IgD-negative memory B cell (primary cell): ENCODE measurements around the gene TTLL10. TPM values are rescaled to one million over a fixed set of nuclear protein-coding genes. Genes with fewer than 3 reads are reported as not detected.

Experiments used
- H3K27ac Mint-ChIP-seq, 3 donors: one replicate each; pipeline ENCODE4 v1.8.0; 2020 to 2022; ENCODE audit warnings: mild to moderate bottlenecking in 3 of 3, mixed read lengths in 3 of 3, moderate library complexity in 1 of 3
- H3K27me3 Mint-ChIP-seq: one replicate; pipeline ENCODE4 v1.8.0; 2021; ENCODE audit warnings: mixed read lengths
- H3K36me3 Mint-ChIP-seq: one replicate; pipeline ENCODE4 v1.8.0; 2020; ENCODE audit warnings: mild to moderate bottlenecking, mixed read lengths
- H3K4me1 Mint-ChIP-seq, 3 donors: one replicate each; pipeline ENCODE4 v1.8.0; 2020 to 2022; ENCODE audit warnings: mixed read lengths in 3 of 3, mild to moderate bottlenecking in 1 of 3
- H3K4me3 Mint-ChIP-seq, 4 donors: one replicate each; pipeline ENCODE4 v1.8.0; 2020 to 2022; ENCODE audit warnings: mild to moderate bottlenecking in 4 of 4, mixed read lengths in 4 of 4, moderate library complexity in 3 of 4
- H3K9me3 Mint-ChIP-seq, 3 donors: one replicate each; pipeline ENCODE4 v1.8.0; 2020 to 2021; ENCODE audit warnings: mixed read lengths in 3 of 3, mild to moderate bottlenecking in 1 of 3
- polyA plus RNA-seq: library from polyadenylated mRNA; unstranded; fragments of 300-500 nt; fragmentation: Illumina TruSeq; gene quantifications from one replicate; pipeline ENCODE4 v1.2.3, GENCODE V29; 2021

The TTLL10 gene
- polyA plus RNA-seq, 1 donor from 2014 or later = not detected

DNA sequence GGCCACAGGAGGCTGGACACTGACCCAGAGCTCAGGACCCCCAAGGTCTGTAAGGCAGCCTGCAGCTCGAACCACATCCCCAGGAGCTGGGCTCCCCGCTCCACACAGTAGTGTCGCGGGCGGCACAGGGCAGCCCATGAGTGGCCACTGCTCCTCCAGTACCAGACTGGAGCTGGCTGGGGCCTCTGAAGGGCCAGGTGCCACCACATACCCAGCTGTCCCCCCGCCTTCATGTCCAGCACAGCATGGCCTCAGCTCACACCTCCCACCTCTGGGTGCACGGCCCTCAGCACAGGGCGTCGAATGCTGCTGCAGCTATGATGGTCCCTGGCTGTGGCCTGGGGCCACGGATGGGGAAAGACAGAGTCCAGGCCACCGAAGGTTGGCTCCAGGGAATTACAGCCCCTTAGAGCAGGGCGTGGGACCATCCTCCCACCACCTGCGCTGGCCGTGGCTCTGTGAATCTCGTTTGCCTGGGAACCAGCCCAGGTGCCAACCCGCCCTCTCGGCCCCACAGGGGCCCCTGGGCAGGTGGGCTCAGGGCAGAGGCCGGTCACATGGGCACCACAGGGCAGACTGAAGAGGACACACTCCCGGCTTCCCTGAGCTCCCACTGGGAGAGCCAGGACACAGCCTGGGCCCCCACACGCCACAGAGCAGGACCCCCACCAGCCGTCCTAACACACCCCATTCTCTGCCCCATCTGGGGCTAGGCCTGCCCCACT is 42.4 kb downstream of the TTLL10 start:
- H3K27me3 Mint-ChIP-seq = peaks cover 2% of the 10 kb centered on the region
- peak overlapping the region in 1 of 3 donors; percentile 2 for H3K27ac Mint-ChIP-seq
- H3K36me3 Mint-ChIP-seq = peaks cover 2% of the 10 kb centered on the region
- H3K9me3 Mint-ChIP-seq = no peaks in the 10 kb centered on the region
- peak overlapping the region in 1 of 4 donors; percentile 25 for H3K4me3 Mint-ChIP-seq
- H3K4me1 Mint-ChIP-seq = peaks cover 0 to 12% (median 11%) of the 10 kb centered on the region in 3 donors

DNA sequence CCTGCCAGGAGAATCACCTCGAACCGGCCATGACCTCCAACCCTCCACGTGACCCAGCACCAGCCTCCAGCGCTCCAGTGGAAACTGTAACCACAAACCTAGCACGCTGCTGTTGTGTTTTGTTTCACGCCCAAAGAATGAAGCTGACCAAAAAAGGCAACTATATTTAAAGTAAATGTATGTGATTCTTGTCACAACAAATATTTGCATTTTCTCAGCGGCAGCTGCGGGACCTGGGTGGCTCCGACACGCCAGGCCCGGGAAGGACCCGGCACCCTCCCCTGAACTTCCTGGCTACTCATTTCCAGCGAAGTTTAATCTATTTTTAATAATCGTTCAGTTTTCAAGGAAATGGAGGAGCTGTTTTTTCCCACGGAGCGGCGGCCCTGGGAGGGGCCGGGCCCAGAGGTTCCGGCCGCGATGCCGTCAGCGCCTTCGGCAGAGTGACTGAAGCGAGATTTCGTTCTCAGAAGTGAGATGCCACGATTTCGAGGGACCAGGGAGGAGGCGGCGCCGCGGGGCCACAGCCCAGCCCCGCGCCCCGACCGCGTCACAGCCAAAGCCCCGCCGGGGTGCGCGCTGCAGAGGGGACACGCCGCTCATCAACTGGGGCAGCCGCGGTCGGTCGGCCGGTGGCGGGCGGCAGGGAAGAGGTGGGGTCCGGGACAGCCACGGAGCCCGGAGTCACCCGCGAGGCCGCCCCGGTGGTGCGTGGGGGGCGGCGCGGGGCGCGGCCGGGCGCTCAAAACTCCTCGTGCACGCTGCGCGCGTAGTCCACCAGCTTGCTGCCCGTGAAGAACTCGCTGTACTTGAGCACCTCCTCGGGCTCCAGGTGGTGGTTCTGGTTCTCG is 43.3 kb downstream of the TTLL10 start:
- H3K4me1 Mint-ChIP-seq = peaks cover 0 to 12% (median 11%) of the 10 kb centered on the region in 3 donors
- peak overlapping the region in 2 of 3 donors; percentile 2 to 65 for H3K27ac Mint-ChIP-seq
- H3K36me3 Mint-ChIP-seq = peaks cover 2% of the 10 kb centered on the region
- no peaks in the 10 kb centered on the region for H3K27me3 Mint-ChIP-seq
- peak overlapping the region in 3 of 4 donors; percentile 25 to 32 (median 27) for H3K4me3 Mint-ChIP-seq
- H3K9me3 Mint-ChIP-seq = no peaks in the 10 kb centered on the region

DNA sequence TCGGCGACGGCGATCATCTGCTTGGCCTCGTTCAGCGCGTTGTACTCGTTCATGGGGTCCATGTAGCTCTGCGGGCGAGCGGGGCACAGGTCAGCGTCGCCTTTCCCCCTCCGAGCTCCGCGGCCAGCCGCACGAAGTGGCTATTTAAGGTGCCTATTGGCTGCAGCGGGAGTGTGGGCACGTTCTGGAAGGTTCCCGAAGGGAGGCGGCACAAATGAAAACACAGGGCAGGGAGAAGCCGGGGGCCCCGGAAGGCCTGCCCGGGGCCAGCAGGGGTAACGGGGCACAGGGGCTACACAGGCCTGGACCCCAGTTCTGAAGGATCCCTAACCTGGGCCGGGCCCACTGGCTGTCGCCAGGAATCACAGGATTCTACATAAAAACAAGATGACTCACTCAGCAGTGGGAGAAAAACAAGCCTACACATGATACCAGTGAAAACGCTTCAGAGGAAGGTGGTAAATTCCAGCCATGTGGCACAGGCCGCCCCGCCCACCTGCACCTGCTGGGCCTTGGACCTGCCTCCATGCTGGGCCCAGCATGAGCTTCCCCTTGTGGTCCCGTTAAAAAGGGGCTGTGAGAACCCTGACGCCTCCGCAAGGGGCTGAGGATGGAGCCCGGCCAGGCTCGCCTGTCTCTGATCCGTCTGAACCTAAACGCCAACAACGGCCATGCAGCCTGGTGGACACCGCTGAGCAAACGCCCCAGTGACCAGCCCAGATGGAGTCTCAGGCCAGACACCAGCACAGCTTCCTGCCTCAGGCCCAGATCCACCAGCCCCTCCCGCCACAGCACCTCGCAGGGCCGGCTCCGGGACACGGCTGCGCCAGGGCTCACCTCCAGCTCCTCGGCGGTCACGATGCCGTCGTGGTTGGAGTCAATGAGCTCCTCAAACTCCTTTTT is 44.2 kb downstream of the TTLL10 start:
- no peak overlapping the region for H3K4me3 Mint-ChIP-seq

DNA sequence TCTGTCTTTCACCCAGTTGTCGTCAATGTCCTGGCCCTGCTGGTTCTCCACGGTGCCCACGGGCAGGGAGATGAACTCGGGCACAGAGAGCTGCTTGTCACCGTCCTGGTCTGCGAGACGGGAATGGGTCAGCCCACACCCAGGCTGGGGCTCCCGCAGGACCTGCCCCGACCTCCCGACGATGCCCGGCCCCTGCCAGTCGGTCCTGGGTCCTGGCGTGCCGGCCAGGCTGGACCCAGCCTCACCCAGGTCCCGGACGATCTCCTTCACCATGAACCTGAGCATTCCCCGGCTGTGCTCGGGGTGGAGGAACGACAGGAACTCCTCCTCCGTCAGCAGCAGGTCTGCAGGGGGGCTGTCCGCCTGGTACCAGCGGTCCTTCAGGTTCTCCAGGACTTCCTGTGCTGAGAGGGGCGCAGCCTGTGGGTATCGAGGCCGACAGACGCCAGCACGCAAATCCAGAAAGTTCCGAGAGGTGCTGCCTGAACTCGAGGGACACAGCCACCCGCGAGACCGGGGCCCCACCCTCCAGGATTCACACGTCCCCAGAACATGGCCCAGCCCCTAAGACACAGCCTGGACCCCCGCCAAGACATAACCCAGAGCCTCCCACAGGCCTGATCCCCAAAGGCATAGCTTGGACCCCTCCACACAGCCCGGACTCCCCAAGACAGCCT is 45.0 kb downstream of the TTLL10 start:
- no peak overlapping the region for H3K27ac Mint-ChIP-seq
- H3K27me3 Mint-ChIP-seq = no peaks in the 10 kb centered on the region
- no peak overlapping the region for H3K4me3 Mint-ChIP-seq
- H3K4me1 Mint-ChIP-seq = peaks cover 0 to 14% (median 11%) of the 10 kb centered on the region in 3 donors
- H3K9me3 Mint-ChIP-seq = no peaks in the 10 kb centered on the region
- peaks cover 2% of the 10 kb centered on the region for H3K36me3 Mint-ChIP-seq

More for the DNA sequence above, 44.2 kb downstream of the TTLL10 start:
- peak overlapping the region in 1 of 3 donors; percentile 67 for H3K27ac Mint-ChIP-seq
- H3K36me3 Mint-ChIP-seq = peaks cover 2% of the 10 kb centered on the region
- H3K4me1 Mint-ChIP-seq = peaks cover 0 to 12% (median 11%) of the 10 kb centered on the region in 3 donors
- H3K27me3 Mint-ChIP-seq = no peaks in the 10 kb centered on the region
- no peaks in the 10 kb centered on the region for H3K9me3 Mint-ChIP-seq

DNA sequence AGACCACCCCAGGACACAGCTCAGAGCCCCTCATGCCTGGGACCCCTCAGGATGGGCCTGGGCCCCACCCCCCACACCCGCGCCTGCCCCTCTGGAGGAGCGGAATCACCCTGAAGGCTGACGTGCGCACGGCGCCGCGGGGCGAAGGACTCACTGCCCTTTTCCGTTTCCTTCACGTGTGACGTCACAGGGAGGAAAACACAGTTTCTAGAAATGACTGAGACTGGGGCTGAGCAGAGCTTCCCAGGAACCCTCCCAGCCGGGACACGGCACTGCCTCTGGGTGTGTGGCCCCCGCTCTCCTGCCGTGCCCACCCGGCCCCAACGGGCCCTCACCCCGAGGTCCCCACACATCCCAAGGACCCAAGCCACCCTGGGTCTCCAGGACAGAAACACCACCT is 45.7 kb downstream of the TTLL10 start:
- Mint-ChIP-seq H3K27ac (no peak overlapping the region), H3K4me1 (peaks cover 0 to 14% (median 10%) of the 10 kb centered on the region in 3 donors), H3K9me3 (no peaks in the 10 kb centered on the region), H3K4me3 (no peak overlapping the region), H3K27me3 (no peaks in the 10 kb centered on the region), H3K36me3 (peaks cover 2% of the 10 kb centered on the region)

DNA sequence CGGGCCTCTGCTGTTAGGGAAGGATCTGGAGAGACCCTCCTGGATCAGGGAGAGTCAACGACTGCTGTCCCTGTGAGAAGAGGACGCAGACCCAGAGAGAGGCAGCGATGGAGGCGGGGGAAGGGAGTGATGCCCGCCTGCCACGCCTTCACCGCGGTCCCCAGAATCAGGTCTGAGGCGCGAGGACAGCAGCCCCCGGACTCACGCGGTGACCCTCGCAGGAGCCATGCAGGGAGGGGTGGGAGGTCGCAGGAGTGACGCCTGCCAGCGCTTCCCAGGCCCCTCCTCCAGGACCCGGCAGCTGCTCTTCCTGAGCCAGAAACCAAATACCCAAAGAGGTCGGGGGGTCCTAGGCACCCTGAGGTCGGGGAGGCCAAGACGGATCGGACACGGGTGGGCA is 46.5 kb downstream of the TTLL10 start:
- peaks cover 0 to 7% (median 3%) of the 10 kb centered on the region in 3 donors for H3K4me1 Mint-ChIP-seq
- H3K9me3 Mint-ChIP-seq = no peaks in the 10 kb centered on the region
- H3K4me3 Mint-ChIP-seq = no peak overlapping the region
- H3K27ac Mint-ChIP-seq = peak overlapping the region in 1 of 3 donors; percentile 25
- H3K27me3 Mint-ChIP-seq = no peaks in the 10 kb centered on the region
- H3K36me3 Mint-ChIP-seq = peaks cover 2% of the 10 kb centered on the region

DNA sequence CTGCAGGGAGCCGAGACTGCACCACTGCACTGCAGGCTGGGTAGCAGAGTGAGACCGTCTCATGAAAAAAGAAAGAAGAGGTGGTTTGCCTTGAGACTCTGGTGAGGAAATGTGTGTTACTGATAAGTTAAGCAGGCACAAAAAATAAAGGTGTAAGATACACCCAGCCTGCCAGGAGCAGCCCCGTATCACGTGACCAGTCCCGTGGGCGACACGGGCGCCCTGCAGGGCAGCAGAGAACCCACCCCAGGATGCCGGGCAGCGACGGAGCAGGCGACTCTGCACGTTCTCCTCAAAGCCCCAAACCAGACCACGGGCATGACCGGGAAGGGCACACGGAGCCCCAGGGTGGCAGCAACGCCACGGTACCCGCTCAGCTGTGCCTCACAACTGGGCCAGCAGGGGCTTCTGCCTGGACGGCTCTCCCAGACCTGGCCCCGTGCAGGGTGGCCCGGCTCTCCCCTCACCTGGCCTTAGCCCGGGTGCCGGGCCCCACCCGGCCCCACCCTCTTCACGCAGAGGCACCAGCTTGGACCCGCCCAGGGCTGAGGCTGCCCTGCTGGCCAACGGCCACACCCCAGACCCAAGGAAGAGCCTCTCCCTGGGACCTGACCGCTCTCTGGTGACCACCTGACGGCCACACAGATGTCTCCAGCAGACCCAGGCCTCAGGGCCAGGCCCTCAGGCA is 48.4 kb downstream of the TTLL10 start:
- H3K36me3 Mint-ChIP-seq = peaks cover 2% of the 10 kb centered on the region
- H3K27ac Mint-ChIP-seq = no peak overlapping the region
- no peaks in the 10 kb centered on the region for H3K9me3 Mint-ChIP-seq
- H3K27me3 Mint-ChIP-seq = no peaks in the 10 kb centered on the region
- H3K4me3 Mint-ChIP-seq = no peak overlapping the region
- peaks cover 0 to 2% (median 1%) of the 10 kb centered on the region in 3 donors for H3K4me1 Mint-ChIP-seq

DNA sequence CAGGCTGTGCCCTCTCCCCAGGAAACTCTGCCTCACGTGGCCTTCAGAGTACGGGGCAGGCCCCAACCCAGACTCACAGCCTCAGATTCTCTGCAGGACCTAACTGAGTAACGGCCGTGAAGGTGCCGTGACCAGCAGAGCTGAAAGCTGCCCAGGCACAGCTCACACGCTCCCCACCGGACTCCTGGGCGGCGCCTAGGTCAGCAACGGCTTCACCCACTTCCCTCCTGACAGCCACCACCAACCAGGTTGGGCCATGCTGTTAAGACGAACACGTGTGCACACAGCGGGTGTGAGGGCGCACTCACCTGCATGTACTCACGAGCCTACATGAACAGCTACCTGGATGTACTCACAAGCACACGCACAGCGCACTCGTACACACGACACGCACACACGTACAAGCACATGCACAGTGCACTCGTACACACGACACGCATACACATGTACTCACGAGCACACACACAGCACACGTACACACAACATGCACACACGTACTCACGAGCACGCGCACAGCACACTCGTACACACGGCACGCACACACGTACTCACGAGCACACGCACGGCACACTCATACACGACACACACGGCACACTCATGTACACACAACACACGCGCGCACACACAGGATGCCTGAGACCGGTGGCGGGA is 49.0 kb downstream of the TTLL10 start:
- H3K4me3 Mint-ChIP-seq = peak overlapping the region in 1 of 4 donors; percentile 27
- no peaks in the 10 kb centered on the region for H3K9me3 Mint-ChIP-seq
- H3K36me3 Mint-ChIP-seq = peaks cover 2% of the 10 kb centered on the region
- no peaks in the 10 kb centered on the region for H3K27me3 Mint-ChIP-seq
- peak overlapping the region; percentile 29 to 85 (median 58) for H3K27ac Mint-ChIP-seq
- H3K4me1 Mint-ChIP-seq = peaks cover 0 to 2% (median 1%) of the 10 kb centered on the region in 3 donors

DNA sequence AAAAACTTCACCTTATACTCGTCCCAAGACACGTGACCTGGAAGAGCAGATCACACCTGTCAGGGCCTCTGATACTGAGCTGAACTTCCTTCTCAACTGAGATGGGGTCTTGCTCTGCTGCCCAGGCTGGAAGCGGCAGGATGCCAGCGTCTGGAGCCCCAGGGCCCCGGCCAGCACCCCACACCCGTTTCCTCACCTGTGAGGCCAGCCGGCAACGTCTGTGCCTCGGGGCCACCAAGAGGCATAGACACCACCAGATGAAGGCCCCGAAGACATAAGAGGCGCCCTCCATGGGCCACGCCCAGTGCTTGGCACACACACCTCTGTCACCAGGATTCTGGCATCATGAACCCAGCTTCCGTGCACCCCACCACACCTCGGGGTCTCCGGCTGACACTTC is 49.6 kb downstream of the TTLL10 start:
- Mint-ChIP-seq H3K27me3 (no peaks in the 10 kb centered on the region), H3K4me1 (peaks cover 0 to 2% (median 1%) of the 10 kb centered on the region in 3 donors), H3K27ac (peak overlapping the region; percentile 29 to 85 (median 58)), H3K36me3 (peaks cover 2% of the 10 kb centered on the region), H3K9me3 (no peaks in the 10 kb centered on the region), H3K4me3 (no peak overlapping the region)

DNA sequence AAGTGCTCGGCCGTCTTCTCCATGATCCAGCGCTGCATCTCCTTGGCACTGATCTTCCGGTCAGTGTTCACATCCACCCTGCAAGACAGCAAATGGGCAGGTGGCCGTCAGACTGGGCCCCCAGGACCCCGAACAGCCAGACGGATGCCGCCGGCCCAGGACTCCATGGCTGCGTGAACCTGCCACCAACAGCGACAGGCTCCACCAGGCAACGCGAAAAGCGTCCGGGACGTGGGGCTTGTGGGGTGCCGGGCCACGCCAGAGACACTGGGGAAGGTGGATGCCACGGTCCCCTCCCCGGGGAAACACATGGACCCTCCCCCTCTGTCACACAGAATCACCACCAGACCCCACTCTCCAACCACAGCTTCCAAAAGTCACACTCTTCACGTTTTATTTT is 50.2 kb downstream of the TTLL10 start:
- peaks cover 2% of the 10 kb centered on the region for H3K36me3 Mint-ChIP-seq
- H3K27ac Mint-ChIP-seq = no peak overlapping the region
- H3K4me3 Mint-ChIP-seq = no peak overlapping the region
- H3K27me3 Mint-ChIP-seq = no peaks in the 10 kb centered on the region
- H3K4me1 Mint-ChIP-seq = peaks cover 0 to 2% (median 1%) of the 10 kb centered on the region in 3 donors
- H3K9me3 Mint-ChIP-seq = no peaks in the 10 kb centered on the region

DNA sequence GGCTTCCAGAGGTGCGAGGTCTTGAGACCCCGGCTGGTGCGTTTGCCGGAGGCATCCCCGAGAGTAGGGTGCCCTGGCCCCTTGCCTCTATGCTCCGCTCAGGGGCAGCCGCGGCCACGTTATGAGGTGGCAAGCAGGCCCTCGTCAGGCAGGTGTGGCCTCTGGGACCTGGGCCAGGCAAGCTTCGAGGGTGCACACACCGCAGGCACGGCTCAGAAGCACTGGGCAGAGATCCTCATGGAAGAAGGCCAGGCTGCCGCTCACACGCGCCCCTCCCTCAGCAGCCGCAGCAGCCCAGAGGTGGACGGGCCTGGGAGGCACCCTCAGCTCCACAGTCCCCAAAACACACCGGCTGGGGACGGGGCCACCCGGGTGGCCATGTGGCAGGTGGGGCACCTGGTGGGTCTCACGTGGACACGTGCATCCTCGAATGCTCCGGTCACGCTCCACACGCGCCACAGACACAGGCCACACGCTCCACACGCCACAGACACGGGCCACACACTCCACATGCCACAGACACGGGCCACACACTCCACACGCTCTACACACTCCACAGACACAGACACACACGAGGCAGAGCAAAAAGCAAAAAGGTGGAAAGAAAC is 51.7 kb downstream of the TTLL10 start:
- Mint-ChIP-seq H3K9me3 (no peaks in the 10 kb centered on the region), H3K27ac (no peak overlapping the region), H3K27me3 (no peaks in the 10 kb centered on the region), H3K36me3 (peaks cover 2% of the 10 kb centered on the region), H3K4me1 (peaks cover 0 to 10% (median 8%) of the 10 kb centered on the region in 3 donors), H3K4me3 (no peak overlapping the region)

DNA sequence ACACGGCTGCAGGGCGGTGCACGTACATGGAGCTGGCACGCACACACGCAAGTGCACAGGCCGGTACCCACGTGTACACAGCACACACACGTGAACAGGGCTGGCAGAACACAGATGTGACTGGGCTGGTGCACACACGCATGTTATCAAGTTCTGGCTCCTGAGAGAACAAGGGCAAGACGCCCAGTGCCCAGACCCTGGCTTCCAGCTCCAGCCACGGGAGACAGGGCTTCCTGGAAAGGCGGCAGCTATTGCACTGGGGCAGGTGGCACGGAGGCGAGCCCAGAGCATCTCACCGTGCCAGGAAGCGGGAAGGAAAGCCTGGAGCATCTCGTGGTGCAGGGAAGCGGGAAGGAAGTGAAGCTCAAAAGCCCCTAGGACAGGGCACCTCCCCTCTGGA is 52.2 kb downstream of the TTLL10 start:
- H3K4me1 Mint-ChIP-seq = peaks cover 3 to 14% (median 12%) of the 10 kb centered on the region in 3 donors

More for the DNA sequence above, 52.2 kb downstream of the TTLL10 start:
- H3K36me3 Mint-ChIP-seq = peaks cover 1% of the 10 kb centered on the region
- no peaks in the 10 kb centered on the region for H3K9me3 Mint-ChIP-seq
- H3K27ac Mint-ChIP-seq = no peak overlapping the region
- no peaks in the 10 kb centered on the region for H3K27me3 Mint-ChIP-seq
- peak overlapping the region in 1 of 4 donors; percentile 29 for H3K4me3 Mint-ChIP-seq
